ENCODE results near the gene ARL5C. TPM values are rescaled to one million over a fixed set of nuclear protein-coding genes. Genes with fewer than 3 reads are reported as not detected.

Gene ARL5C
- total and polyA plus RNA-seq, 4 donors: not detected

GRCh38 chr17:39153599-39154051 is 12.3 kb downstream of the ARL5C start:
- Histone ChIP-seq H3K9ac (ENCODE audit: low read depth in 1 of 2, low read length in 2 of 2) (peak overlapping the region; percentile 73 to 91), H3K27ac (ENCODE audit: low read depth in 1 of 2, low read length in 2 of 2) (peak overlapping the region; percentile 74 to 90), H3K9me3 (ENCODE audit: control insufficient read depth in 4 of 4, low read length in 3 of 4) (no peaks in the 10 kb centered on the region), H3K27me3 (ENCODE audit: control insufficient read depth in 4 of 4, insufficient read depth in 4 of 4, low read length in 3 of 4) (peaks cover 0 to 5% (median 3%) of the 10 kb centered on the region in 4 donors), H3K4me1 (ENCODE audit: control insufficient read depth in 4 of 4, insufficient read depth in 4 of 4, low read length in 3 of 4) (peaks cover 2 to 24% (median 13%) of the 10 kb centered on the region in 4 donors), H3K4me3 (ENCODE audit: low read depth in 1 of 3, low read length in 3 of 3) (peak overlapping the region; percentile 71 to 84 (median 80)), H3K36me3 (ENCODE audit: control insufficient read depth in 4 of 4, insufficient read depth in 3 of 4, low read depth in 1 of 4, low read length in 3 of 4) (no peaks in the 10 kb centered on the region)
- peak; percentile 95 for DNase-seq (ENCODE audit: low spot score)
- WGBS: under 1% methylated on average over 16 of the region's 16 CpGs
- TF ChIP-seq RAD21 (IDR thresholded peaks at IDR 0.05): peak; percentile 28 to 43
- peak; percentile 67 for TF ChIP-seq NR2F2 (IDR thresholded peaks at IDR 0.05)
- no peak for TF ChIP-seq GABPA (IDR thresholded peaks at IDR 0.05 in 1 of 2, conservative IDR thresholded peaks at IDR 0.05 in 1 of 2)
- no peak for TF ChIP-seq YY1 (IDR thresholded peaks at IDR 0.05)
- peak; percentile 100 for TF ChIP-seq ATF3 (IDR thresholded peaks at IDR 0.05)
- no peak for TF ChIP-seq TAF1 (conservative IDR thresholded peaks at IDR 0.05)
- no peak for TF ChIP-seq FOXA2 (IDR thresholded peaks at IDR 0.05)
- no peak for TF ChIP-seq SP1 (IDR thresholded peaks at IDR 0.05)
- peak; percentile 17 for TF ChIP-seq CTCF (IDR thresholded peaks at IDR 0.05; ENCODE audit: low read depth, low read length, missing input control)
- TF ChIP-seq EGR1 (IDR thresholded peaks at IDR 0.05; ENCODE audit: low read depth in 2 of 2): no peak
- no peak for TF ChIP-seq HNF4A (conservative IDR thresholded peaks at IDR 0.05)
- TF ChIP-seq JUND (IDR thresholded peaks at IDR 0.05): no peak
- TF ChIP-seq FOXA1 (IDR thresholded peaks at IDR 0.05): no peak
- TF ChIP-seq, protein P1, sequence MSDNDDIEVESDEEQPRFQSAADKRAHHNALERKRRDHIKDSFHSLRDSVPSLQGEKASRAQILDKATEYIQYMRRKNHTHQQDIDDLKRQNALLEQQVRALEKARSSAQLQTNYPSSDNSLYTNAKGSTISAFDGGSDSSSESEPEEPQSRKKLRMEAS (IDR thresholded peaks at IDR 0.05): peak; percentile 39
- TF ChIP-seq, protein P2, sequence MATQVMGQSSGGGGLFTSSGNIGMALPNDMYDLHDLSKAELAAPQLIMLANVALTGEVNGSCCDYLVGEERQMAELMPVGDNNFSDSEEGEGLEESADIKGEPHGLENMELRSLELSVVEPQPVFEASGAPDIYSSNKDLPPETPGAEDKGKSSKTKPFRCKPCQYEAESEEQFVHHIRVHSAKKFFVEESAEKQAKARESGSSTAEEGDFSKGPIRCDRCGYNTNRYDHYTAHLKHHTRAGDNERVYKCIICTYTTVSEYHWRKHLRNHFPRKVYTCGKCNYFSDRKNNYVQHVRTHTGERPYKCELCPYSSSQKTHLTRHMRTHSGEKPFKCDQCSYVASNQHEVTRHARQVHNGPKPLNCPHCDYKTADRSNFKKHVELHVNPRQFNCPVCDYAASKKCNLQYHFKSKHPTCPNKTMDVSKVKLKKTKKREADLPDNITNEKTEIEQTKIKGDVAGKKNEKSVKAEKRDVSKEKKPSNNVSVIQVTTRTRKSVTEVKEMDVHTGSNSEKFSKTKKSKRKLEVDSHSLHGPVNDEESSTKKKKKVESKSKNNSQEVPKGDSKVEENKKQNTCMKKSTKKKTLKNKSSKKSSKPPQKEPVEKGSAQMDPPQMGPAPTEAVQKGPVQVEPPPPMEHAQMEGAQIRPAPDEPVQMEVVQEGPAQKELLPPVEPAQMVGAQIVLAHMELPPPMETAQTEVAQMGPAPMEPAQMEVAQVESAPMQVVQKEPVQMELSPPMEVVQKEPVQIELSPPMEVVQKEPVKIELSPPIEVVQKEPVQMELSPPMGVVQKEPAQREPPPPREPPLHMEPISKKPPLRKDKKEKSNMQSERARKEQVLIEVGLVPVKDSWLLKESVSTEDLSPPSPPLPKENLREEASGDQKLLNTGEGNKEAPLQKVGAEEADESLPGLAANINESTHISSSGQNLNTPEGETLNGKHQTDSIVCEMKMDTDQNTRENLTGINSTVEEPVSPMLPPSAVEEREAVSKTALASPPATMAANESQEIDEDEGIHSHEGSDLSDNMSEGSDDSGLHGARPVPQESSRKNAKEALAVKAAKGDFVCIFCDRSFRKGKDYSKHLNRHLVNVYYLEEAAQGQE (IDR thresholded peaks at IDR 0.05): no peak
- TF ChIP-seq RXRA (IDR thresholded peaks at IDR 0.05): peak in 1 of 2 donors; percentile 6

GRCh38 chr17:39151943-39152818 is 13.8 kb downstream of the ARL5C start:
- Histone ChIP-seq H3K36me3 (ENCODE audit: control insufficient read depth in 4 of 4, insufficient read depth in 3 of 4, low read depth in 1 of 4, low read length in 3 of 4) (no peaks in the 10 kb centered on the region), H3K4me1 (ENCODE audit: control insufficient read depth in 4 of 4, insufficient read depth in 4 of 4, low read length in 3 of 4) (peaks cover 2 to 24% (median 13%) of the 10 kb centered on the region in 4 donors), H3K27ac (ENCODE audit: low read depth in 1 of 2, low read length in 2 of 2) (peak overlapping the region in 1 of 2 donors; percentile 2), H3K9ac (ENCODE audit: low read depth in 1 of 2, low read length in 2 of 2) (peak overlapping the region in 1 of 2 donors; percentile 25), H3K27me3 (ENCODE audit: control insufficient read depth in 4 of 4, insufficient read depth in 4 of 4, low read length in 3 of 4) (peaks cover 0 to 5% (median 3%) of the 10 kb centered on the region in 4 donors), H3K9me3 (ENCODE audit: control insufficient read depth in 4 of 4, low read length in 3 of 4) (no peaks in the 10 kb centered on the region), H3K4me3 (ENCODE audit: low read depth in 1 of 3, low read length in 3 of 3) (peak overlapping the region in 1 of 3 donors; percentile 33)
- 23% methylated on average over 25 of the region's 25 CpGs for WGBS
- DNase-seq (ENCODE audit: low spot score): no peak
- no peak for TF ChIP-seq RAD21 (IDR thresholded peaks at IDR 0.05)
- no peak for TF ChIP-seq HNF4A (conservative IDR thresholded peaks at IDR 0.05)
- TF ChIP-seq SP1 (IDR thresholded peaks at IDR 0.05): no peak
- TF ChIP-seq ZBTB33 (IDR thresholded peaks at IDR 0.05): no peak
- no peak for TF ChIP-seq TAF1 (conservative IDR thresholded peaks at IDR 0.05)
- no peak for TF ChIP-seq CTCF (IDR thresholded peaks at IDR 0.05; ENCODE audit: low read depth, low read length, missing input control)
- TF ChIP-seq RXRA (IDR thresholded peaks at IDR 0.05): no peak

All from liver (tissue), 9 donors.